ENCODE results near the gene IGSF8. TPM values are rescaled to one million over a fixed set of nuclear protein-coding genes. Genes with fewer than 3 reads are reported as not detected.

Gene IGSF8
- total RNA-seq, 6 experiments from 2014 or later, result 27.5 to 45.7 (median 29.4) TPM

DNA sequence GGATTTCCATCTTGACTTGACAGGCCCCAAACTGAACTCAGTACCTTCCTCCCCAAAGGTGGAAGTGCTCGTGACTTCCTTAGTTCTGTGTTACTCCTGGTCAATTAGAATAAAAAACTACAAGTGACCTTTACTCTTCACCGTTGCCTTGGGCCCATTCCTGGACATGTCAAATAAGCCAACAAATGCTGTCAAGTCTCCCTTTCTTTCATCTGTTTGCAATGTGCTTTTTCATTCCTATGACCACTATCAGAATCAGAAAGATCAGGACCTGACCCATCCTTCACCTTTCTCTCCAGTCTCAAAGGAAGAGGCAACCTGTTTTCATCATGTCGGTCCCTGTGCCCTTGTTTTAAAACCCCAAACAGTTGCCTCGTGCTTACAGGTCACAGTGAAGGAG lies 23.6 kb downstream of the IGSF8 start:
- Histone ChIP-seq H3K36me3 (no peaks in the 10 kb centered on the region), H3K9me3 (no peaks in the 10 kb centered on the region), H3K4me1 (peaks cover 0 to 10% (median 0%) of the 10 kb centered on the region in 4 donors), H3K4me3 (no peak overlapping the region), H3K27ac (no peak overlapping the region), H3K27me3 (no peaks in the 10 kb centered on the region)
- 20% methylated on average over 4 of the region's 4 CpGs for WGBS (ENCODE audit: insufficient coverage, low coverage, low lambda C conversion rate, missing lambda C conversion rate)
- ATAC-seq, result no peak
- TF ChIP-seq, protein P1, sequence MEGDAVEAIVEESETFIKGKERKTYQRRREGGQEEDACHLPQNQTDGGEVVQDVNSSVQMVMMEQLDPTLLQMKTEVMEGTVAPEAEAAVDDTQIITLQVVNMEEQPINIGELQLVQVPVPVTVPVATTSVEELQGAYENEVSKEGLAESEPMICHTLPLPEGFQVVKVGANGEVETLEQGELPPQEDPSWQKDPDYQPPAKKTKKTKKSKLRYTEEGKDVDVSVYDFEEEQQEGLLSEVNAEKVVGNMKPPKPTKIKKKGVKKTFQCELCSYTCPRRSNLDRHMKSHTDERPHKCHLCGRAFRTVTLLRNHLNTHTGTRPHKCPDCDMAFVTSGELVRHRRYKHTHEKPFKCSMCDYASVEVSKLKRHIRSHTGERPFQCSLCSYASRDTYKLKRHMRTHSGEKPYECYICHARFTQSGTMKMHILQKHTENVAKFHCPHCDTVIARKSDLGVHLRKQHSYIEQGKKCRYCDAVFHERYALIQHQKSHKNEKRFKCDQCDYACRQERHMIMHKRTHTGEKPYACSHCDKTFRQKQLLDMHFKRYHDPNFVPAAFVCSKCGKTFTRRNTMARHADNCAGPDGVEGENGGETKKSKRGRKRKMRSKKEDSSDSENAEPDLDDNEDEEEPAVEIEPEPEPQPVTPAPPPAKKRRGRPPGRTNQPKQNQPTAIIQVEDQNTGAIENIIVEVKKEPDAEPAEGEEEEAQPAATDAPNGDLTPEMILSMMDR (IDR thresholded peaks at IDR 0.05), result no peak
- TF ChIP-seq POLR2A (IDR thresholded peaks at IDR 0.05), result no peak
- intact Hi-C loops (cut with DNase I), result no loop called here
- no peak for DNase-seq

DNA sequence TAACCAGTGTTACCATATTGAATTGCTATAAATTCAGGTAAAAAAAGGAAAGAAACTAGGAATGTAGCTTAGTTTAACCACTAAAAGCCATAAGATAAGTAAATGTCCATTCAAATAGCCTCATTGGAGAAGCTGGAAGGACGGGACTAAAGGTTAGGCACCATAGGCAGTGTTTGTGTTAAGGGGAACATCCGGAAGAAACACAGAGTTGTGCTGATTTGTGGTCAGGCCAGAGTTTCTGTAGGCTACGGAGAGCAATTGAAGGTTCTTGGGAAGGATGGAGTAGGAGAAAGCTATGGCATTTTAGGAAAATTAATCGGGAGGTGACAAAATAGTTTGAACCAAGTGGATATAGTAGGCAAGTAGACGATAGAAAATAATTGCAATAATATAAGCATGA lies 27.1 kb downstream of the IGSF8 start:
- Histone ChIP-seq H3K36me3 (no peaks in the 10 kb centered on the region), H3K27ac (no peak overlapping the region), H3K27me3 (no peaks in the 10 kb centered on the region), H3K4me1 (peaks cover 0 to 10% (median 0%) of the 10 kb centered on the region in 4 donors), H3K9me3 (no peaks in the 10 kb centered on the region), H3K4me3 (no peak overlapping the region)
- WGBS (ENCODE audit: insufficient coverage, low coverage, low lambda C conversion rate, missing lambda C conversion rate), result 77% methylated on average over 5 of the region's 5 CpGs
- DNase-seq (no peak), ATAC-seq (no peak)
- intact Hi-C loops (cut with DNase I), result no loop called here
- TF ChIP-seq, protein P1 (IDR thresholded peaks at IDR 0.05), result no peak
- no peak for TF ChIP-seq POLR2A (IDR thresholded peaks at IDR 0.05)

DNA sequence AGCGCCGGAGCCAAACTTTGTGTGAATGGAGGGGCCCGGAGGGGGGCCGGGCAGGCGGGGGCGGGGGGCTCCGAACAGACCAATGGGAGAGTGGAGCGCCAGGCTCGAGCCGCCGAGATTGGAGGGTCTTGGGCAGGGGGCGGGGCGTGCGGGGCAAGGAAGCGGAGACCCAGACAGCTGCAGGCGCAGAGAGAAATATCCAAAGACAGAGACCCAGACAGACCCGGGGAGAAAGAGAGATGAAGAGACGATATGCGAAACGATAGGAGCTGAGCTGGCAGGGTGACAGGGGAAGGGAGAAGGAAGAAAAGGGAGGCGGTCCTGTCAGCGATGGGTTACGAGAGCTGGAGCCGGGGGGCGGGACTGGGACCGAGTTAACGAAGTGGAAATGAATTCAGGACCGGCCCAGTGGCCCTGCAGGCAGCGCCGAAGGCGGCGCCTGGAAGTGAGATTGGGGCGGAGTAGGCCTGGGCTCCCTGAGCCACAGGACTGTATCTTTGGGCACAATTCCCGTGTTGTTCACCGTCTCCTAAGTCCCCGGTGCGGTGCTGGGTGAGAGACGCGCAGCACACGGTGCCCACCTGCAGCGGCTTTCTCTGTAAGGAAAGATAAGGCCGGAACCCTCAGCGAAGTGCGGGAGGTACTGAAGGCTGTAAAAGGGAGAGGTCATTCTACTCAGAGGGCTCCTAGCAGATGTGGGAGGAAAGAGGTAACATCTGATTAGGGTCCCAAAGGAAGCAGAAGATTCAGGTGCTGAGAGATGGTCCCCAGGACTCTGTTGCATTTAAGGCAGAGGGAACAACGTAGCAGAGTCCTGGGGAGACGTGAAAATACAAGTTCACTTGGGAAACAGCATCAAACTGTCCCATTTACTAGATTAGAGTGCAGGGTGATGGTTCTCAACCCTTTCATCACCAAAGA lies 27.9 kb downstream of the IGSF8 start:
- H3K4me3 ChIP-seq, result peak overlapping the region; percentile 36 to 41 (median 38)

DNA sequence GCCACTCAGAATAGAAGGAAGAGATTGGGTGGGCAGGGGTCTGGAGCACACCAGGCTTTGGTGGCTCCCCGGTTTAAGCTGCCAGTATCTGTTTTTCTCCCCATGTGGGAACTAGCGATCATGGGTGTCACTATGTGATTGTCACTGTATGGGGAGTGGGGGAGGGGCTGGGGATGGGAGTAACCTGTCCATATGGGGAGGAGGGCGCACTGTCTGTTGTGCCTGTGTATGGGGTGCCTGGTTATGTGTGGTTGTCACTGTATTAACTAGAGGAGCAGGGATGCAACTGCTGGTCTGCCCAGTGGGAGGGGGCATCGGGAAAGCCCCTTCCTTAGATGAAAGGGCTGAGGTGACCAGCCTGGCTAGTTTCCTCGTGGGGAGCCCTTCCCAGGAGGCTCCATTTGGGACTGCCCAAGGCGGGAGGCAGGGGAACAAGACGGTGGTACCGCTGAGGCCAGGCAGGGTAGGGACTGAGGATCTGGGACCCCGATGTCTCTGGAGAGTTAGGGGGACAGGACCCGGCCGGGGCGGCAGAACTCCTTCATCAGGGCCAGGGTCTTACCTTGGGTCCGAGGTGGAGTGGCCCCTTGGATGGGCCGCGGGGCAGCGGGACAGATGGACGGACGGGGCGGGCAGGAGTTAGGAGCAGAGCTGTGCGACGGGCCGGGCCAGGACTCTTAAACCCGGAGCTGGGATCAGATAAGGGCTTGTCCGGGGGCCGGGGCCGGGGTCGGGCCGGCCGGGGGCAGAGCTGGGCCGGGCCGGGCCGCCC lies 28.8 kb downstream of the IGSF8 start, which contains the start of gene KCNJ10:
TSS of gene KCNJ10 (minus strand) at position 701 of the 772 bp plus-strand sequence. CDS start 27,628 bp downstream, outside the sequence.
- TF ChIP-seq POLR2A (IDR thresholded peaks at IDR 0.05), result no peak
- TF ChIP-seq, protein P1 (IDR thresholded peaks at IDR 0.05), result no peak
- 12% methylated on average over 16 of the region's 32 CpGs for WGBS (ENCODE audit: insufficient coverage, low coverage, low lambda C conversion rate, missing lambda C conversion rate)
- Histone ChIP-seq H3K4me1 (peaks cover 0 to 10% (median 0%) of the 10 kb centered on the region in 4 donors), H3K9me3 (no peaks in the 10 kb centered on the region), H3K36me3 (no peaks in the 10 kb centered on the region), H3K27me3 (no peaks in the 10 kb centered on the region), H3K4me3 (peak within 1 kb of the TSS; percentile 36 to 41 (median 38)), H3K27ac (peak within 1 kb of the TSS in 1 of 3 donors; percentile 5)
- ATAC-seq, result no peak
- DNase-seq, result peak in 1 of 3 donors; percentile 55
- intact Hi-C loops (cut with DNase I), result no loop called here

More for the DNA sequence above, 27.9 kb downstream of the IGSF8 start:
- peak; percentile 81 to 85 (median 85) for ATAC-seq
- intact Hi-C loops (cut with DNase I), result no loop called here
- Histone ChIP-seq H3K36me3 (no peaks in the 10 kb centered on the region), H3K9me3 (no peaks in the 10 kb centered on the region), H3K4me1 (peaks cover 0 to 10% (median 0%) of the 10 kb centered on the region in 4 donors), H3K27me3 (no peaks in the 10 kb centered on the region), H3K27ac (peak overlapping the region in 1 of 3 donors; percentile 5)
- TF ChIP-seq, protein P1 (IDR thresholded peaks at IDR 0.05), result no peak
- TF ChIP-seq POLR2A (IDR thresholded peaks at IDR 0.05), result no peak
- 4% methylated on average over 34 of the region's 46 CpGs for WGBS (ENCODE audit: insufficient coverage, low coverage, low lambda C conversion rate, missing lambda C conversion rate)
- peak; percentile 64 to 77 (median 71) for DNase-seq
